HG02852 (cell line): Measurements from ENCODE around the gene NDUFAF2.
A peak's percentile ranks its signal among the peaks of the same experiment; 100 is the strongest.
"Not testable (repeated sequence)": the region's sequence is repeated elsewhere in the genome, so short reads cannot be mapped to it uniquely, and the experiment has no call there.

Experiments
- ATAC-seq: cut with Tn5 transposase; IDR thresholded peaks from one replicate; pipeline ENCODE4 v1.9.1; 2021; ENCODE audit warnings: mild to moderate bottlenecking, moderate library complexity; ENCODE audit not compliant: unreplicated experiment

Gene NDUFAF2

DNA sequence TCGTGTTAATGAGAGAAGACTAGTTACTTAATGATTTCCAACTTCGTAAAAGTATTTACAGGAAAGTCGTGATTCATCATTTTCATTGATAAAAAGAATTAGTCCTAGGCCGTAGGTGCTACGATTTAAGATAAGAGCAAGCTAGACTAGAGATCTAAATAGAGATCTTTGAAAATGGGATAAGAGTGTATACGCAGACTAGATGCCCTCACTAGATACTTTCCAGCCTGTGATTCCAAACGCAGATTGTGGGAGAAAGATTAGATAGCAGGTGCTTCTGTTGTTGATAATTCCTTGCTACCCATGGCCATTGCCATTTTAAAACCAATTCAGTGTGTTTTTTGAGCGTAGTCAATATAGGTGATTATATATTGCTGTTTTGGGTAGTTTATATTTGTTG, 223.9 kb downstream of the NDUFAF2 start:
- ATAC-seq, result no peak

- no peak for ATAC-seq
These were observed 226.5 kb downstream of the NDUFAF2 start for GRCh38 chr5:61171479-61171878.

DNA sequence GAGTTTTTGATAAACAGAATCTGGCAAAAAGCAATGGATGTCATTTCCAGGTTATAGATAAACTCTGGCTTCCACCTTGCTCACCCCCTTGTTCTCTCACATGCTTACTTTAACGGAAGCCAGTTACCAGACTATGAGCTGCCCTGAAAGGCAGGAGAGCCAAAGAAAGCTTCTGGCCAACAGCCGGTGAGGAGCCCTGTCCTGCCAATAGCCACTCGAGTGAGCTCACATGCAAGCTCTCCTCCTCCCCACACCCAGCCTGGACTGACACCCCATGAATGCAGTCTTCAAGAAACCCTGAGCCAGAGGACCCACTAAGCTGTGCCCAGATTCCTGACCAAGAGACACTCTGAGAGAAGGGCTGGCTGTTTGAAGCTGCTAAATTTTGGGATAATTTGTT, 231.6 kb downstream of the NDUFAF2 start:
- no peak for ATAC-seq

- no peak for ATAC-seq
These were observed 232.1 kb downstream of the NDUFAF2 start for GRCh38 chr5:61177070-61177469.

DNA sequence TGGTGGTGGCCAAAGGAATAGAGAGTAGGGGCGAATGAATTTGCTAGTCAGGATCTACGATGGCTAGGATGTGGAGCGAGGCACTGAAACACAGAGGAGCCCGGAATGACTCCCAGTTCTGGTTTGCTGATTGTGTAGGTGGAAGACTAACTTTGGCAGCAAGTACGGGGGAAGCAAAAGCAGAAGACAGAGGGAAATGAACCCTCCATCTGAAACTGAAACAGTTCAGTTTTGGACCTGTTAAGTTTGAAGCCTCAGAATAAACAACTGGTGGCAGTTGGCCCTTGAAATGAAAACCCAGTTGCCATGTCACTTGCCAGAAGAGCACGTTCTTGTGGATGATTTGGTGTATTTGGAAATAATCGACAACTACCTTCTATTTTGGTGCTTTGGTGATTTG, 232.7 kb downstream of the NDUFAF2 start:
- ATAC-seq, result peak; percentile 91

DNA sequence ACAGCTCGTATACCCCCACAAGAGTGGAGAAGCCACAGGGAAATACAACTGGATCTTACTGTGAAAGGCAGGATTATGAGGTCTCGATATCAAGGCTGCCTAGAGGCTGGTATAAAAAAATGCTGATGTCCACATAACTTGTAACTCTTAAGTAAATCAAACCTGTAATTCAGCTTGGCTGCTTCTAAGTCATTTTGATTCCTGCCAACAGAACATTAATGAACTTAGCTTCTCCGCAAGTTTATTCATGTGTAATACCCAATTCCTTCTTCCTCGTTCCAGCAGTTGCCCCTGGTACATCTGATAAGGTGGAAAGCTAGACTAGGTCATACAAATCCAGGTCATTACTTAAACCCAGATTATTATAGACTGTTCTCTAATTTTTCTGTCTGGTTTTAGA, 233.7 kb downstream of the NDUFAF2 start:
- ATAC-seq, result no peak

- ATAC-seq, result no peak
These were observed 235.9 kb downstream of the NDUFAF2 start for GRCh38 chr5:61180886-61181285.

DNA sequence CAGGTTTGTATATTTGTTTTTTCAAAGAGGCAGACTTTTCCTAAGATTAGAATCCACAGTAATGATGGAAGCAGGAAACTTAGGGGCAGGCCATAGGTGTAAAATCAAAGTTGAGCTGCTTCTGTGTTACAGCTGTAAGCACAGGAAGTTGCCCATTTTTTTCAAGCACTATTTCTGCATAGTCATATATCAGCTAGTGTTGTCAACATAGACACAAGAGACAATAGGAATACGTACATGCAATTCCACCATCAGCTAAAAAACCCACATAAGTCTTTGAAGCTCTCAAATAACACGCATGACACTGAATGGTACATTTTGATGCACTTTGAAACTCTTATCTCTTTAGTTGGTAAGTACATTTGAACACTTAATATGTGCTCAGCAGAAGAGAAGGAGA, 237.4 kb downstream of the NDUFAF2 start:
- no peak for ATAC-seq

- ATAC-seq, result no peak
These were observed 238.5 kb downstream of the NDUFAF2 start for GRCh38 chr5:61183538-61183937.

GRCh38 chr5:61184708-61185107, 239.7 kb downstream of the NDUFAF2 start:
- no peak for ATAC-seq

- no peak for ATAC-seq
These were observed 241.6 kb downstream of the NDUFAF2 start for GRCh38 chr5:61186634-61187033.

DNA sequence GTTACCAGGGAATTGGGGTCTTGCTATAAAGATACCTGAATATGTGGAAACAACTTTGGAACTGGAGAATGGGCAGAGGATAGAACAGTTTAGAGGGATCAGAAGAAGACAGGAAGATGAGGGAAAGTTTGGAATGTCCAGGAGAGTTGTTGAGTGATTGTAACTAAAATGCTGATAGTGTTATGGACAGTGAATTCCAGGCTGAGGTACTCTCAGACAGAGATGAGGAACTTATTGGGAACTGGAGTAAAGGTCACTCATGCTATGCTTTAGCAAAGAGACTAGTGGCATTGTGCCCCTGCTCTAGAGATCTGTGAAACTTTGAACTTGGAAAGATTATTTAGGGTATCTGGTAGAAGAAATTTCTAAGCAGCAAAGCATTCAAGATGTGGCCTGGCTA, 242.3 kb downstream of the NDUFAF2 start:
- not testable (repeated sequence) for ATAC-seq

GRCh38 chr5:61187826-61188225, 242.8 kb downstream of the NDUFAF2 start:
- ATAC-seq, result not testable (repeated sequence)

- ATAC-seq, result no peak
These were observed 253.6 kb downstream of the NDUFAF2 start for GRCh38 chr5:61198606-61199005.

DNA sequence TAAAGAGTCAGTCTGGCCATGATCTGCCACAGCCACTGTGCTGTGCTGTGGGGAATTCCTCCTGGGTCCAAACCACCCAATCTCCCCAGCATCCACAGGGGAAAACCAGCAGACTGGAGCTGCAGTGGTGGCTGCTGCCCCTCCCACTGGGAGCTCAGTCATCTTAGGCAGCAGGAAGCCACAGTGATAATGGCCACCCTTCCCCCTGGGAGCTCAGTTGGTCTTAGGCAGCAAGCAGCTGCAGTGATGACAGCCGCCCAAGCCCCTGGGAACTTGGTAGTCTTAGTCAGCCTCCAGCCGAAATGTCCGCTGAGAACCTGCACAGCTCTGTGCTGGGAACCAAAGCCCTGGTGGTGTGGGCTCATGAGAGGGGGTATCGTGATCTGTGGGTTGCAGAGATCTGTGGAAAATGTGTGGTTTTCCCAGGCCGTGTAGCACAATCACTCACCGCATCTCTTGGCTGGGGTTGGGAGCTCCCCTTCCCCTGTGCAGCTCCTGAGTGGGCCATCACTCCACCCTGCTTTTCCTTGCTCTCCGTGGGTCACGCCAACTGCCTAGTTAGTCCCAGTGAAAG, 255.7 kb downstream of the NDUFAF2 start:
- ATAC-seq, result peak; percentile 77

- ATAC-seq, result no peak
These were observed 257.2 kb downstream of the NDUFAF2 start for GRCh38 chr5:61202213-61202612.
